ENCODE measurements around the gene BHLHA15. TPM values are rescaled to one million over a fixed set of nuclear protein-coding genes. Genes with fewer than 3 reads are reported as not detected.
A peak's percentile ranks its signal among the peaks of the same experiment; 100 is the strongest.

Gene BHLHA15
- total RNA-seq, 2 experiments from 2014 or later = 0.23 to 0.47 TPM

GRCh38 chr7:98231493-98232262 lies 20.4 kb downstream of the BHLHA15 start:
- Mint-ChIP-seq H3K36me3 (ENCODE audit: low read depth) (peaks cover 14% of the 10 kb centered on the region), H3K4me1 (no peaks in the 10 kb centered on the region), H3K9me3 (ENCODE audit: low read depth) (no peaks in the 10 kb centered on the region), H3K4me3 (no peak overlapping the region), H3K27ac (no peak overlapping the region), H3K27me3 (no peaks in the 10 kb centered on the region)
- POLR2A ChIA-PET = no interaction called here
- DNase-seq = no peak
- intact Hi-C loops (cut with DNase I, micrococcal nuclease) = no loop called here
- no peak for ATAC-seq
- CTCF ChIA-PET = no interaction called here

GRCh38 chr7:98232263-98232585 lies 21.0 kb downstream of the BHLHA15 start:
- Mint-ChIP-seq H3K9me3 (ENCODE audit: low read depth) (no peaks in the 10 kb centered on the region), H3K36me3 (ENCODE audit: low read depth) (peaks cover 14% of the 10 kb centered on the region), H3K4me3 (no peak overlapping the region), H3K27ac (no peak overlapping the region), H3K4me1 (no peaks in the 10 kb centered on the region), H3K27me3 (no peaks in the 10 kb centered on the region)
- DNase-seq = no peak
- ATAC-seq = no peak
- intact Hi-C loops (cut with DNase I, micrococcal nuclease) = no loop called here
- ChIA-PET CTCF (no interaction called here), POLR2A (no interaction called here)

GRCh38 chr7:98232799-98233198 lies 21.6 kb downstream of the BHLHA15 start:
- ChIA-PET POLR2A (no interaction called here), CTCF (no interaction called here)
- no peak overlapping the region for H3K4me3 Mint-ChIP-seq
- DNase-seq = no peak
- intact Hi-C loops (cut with DNase I, micrococcal nuclease) = no loop called here
- no peaks in the 10 kb centered on the region for H3K9me3 Mint-ChIP-seq (ENCODE audit: low read depth)
- H3K27me3 Mint-ChIP-seq = no peaks in the 10 kb centered on the region
- H3K4me1 Mint-ChIP-seq = no peaks in the 10 kb centered on the region
- ATAC-seq = no peak
- peaks cover 11% of the 10 kb centered on the region for H3K36me3 Mint-ChIP-seq (ENCODE audit: low read depth)
- no peak overlapping the region for H3K27ac Mint-ChIP-seq

DNA sequence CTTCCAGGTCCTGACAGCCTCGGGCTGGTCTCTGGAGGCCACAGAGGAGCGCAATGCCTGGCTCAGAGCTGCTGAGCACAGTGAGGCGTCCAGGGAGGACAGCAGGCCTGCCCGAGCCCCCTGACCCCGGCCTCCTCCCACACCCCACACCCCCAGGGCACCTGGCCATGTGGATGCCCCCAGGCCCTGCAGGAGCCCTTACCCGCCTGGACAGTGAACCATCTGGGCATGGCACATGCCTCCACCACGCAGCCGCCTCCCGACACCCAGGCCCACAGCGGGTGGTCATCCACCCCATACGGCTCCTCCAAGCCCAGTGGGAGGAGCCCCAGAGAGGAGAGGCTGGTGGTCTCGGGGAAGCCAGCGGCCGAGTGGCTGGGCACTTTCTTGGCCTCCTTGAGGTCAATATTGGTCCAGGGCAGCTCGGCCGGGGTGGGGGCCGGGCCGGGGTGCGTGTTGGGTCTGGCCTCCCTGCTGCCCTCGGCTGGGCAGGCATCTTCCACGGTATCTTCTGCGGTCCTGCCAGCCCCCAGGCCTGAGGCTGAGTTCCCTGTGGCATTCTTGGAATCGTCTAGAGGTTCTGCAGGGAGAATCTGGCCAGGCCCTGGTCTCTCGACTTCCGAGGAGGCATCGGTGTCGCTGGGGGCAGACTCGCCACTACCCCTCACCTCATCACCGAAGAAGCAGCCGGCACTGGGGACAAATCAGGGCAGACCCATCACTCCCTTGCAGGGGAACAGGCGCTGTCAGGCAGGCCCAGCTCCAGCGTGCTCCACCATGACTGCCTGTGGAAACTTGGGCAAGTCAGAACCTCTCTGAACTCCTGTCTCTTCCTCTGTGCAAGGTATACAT lies 22.2 kb downstream of the BHLHA15 start:
- intact Hi-C loops (cut with DNase I, micrococcal nuclease) = no loop called here
- H3K9me3 Mint-ChIP-seq (ENCODE audit: low read depth) = no peaks in the 10 kb centered on the region
- no peak overlapping the region for H3K4me3 Mint-ChIP-seq
- H3K27ac Mint-ChIP-seq = no peak overlapping the region
- ChIA-PET POLR2A (no interaction called here), CTCF (no interaction called here)
- H3K36me3 Mint-ChIP-seq (ENCODE audit: low read depth) = peaks cover 11% of the 10 kb centered on the region
- ATAC-seq = no peak
- DNase-seq = no peak
- H3K4me1 Mint-ChIP-seq = no peaks in the 10 kb centered on the region
- no peaks in the 10 kb centered on the region for H3K27me3 Mint-ChIP-seq

DNA sequence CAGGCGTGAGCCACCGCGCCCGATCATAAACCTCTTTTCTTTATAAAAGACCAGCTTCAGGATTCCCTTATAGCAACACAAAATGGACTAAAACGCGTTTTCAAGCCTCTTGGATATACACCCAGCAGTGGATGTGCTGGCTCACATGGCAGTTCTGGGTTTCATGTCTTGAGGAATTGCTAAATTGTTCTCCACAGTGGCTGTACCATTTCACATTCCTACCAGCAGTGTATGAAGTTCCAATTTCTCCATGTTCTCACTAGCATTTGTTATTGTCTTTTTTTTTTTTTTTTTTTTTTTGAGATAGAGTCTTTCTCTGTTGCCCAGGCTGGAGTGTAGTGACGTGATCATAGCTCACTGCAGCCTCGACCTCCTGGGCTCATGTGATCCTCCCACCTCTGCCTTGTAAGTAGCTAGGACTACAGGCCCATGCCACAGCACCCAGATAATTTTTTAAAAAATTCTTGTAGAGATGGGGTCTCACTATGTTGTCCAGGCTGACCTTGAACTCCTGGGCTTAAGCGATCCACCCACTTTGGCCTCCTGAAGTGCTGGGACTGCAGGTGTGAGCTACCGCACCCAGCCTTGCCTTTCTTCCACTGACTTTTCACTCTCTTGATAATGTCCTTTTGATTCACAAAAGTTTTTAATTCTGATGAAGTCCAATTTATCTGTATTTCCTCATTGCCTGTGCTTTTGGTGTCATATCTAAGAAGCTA lies 23.3 kb downstream of the BHLHA15 start:
- intact Hi-C loops (cut with DNase I, micrococcal nuclease) = no loop called here
- Mint-ChIP-seq H3K27me3 (no peaks in the 10 kb centered on the region), H3K4me1 (no peaks in the 10 kb centered on the region), H3K4me3 (no peak overlapping the region), H3K36me3 (ENCODE audit: low read depth) (peaks cover 14% of the 10 kb centered on the region), H3K9me3 (ENCODE audit: low read depth) (no peaks in the 10 kb centered on the region), H3K27ac (no peak overlapping the region)
- CTCF ChIA-PET = no interaction called here
- ATAC-seq (no peak), DNase-seq (no peak)
- POLR2A ChIA-PET = interaction anchor here (0.6 kb wide), 1 partner anchor 16 kb away, joined by 3 read pairs; no protein-coding TSS in a partner anchor

DNA sequence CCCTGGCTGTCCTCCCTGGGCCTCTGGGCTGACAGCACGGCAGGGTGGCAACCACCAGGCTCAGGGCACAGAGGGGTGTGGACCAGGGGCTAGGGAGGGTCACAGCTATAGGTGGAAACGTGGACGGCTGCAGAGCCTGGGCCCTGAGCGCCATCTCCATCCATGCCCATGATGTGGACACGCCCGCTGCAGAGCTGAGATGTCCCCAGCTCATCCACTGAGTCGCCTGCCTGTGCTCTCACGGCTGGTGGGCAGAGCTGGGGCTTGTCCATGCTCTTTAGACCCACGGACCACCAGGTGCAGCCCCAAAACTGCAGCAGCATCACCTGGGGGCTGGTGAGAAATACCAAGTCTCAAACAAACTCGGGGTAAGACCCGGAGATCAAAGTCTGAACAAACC lies 24.7 kb downstream of the BHLHA15 start:
- Mint-ChIP-seq H3K36me3 (ENCODE audit: low read depth) (peaks cover 13% of the 10 kb centered on the region), H3K27me3 (no peaks in the 10 kb centered on the region), H3K4me1 (no peaks in the 10 kb centered on the region), H3K27ac (no peak overlapping the region), H3K4me3 (no peak overlapping the region), H3K9me3 (ENCODE audit: low read depth) (no peaks in the 10 kb centered on the region)
- ATAC-seq (no peak), DNase-seq (no peak)
- intact Hi-C loops (cut with DNase I, micrococcal nuclease) = no loop called here
- CTCF ChIA-PET = no interaction called here
- POLR2A ChIA-PET = no interaction called here

GRCh38 chr7:98236355-98237185 lies 25.3 kb downstream of the BHLHA15 start:
- no peaks in the 10 kb centered on the region for H3K27me3 Mint-ChIP-seq
- no peaks in the 10 kb centered on the region for H3K4me1 Mint-ChIP-seq
- H3K9me3 Mint-ChIP-seq (ENCODE audit: low read depth) = no peaks in the 10 kb centered on the region
- H3K27ac Mint-ChIP-seq = no peak overlapping the region
- ChIA-PET POLR2A (no interaction called here), CTCF (interaction anchor here (0.6 kb wide), 1 partner anchor 92 kb away, joined by 3 read pairs; no protein-coding TSS in a partner anchor)
- peaks cover 16% of the 10 kb centered on the region for H3K36me3 Mint-ChIP-seq (ENCODE audit: low read depth)
- no peak overlapping the region for H3K4me3 Mint-ChIP-seq
- intact Hi-C loops (cut with DNase I, micrococcal nuclease) = no loop called here
- ATAC-seq (no peak), DNase-seq (no peak)

- H3K4me1 Mint-ChIP-seq = no peaks in the 10 kb centered on the region
- no peaks in the 10 kb centered on the region for H3K27me3 Mint-ChIP-seq
- no peak for DNase-seq
- intact Hi-C loops (cut with DNase I, micrococcal nuclease) = no loop called here
- no peak overlapping the region for H3K4me3 Mint-ChIP-seq
- no peaks in the 10 kb centered on the region for H3K9me3 Mint-ChIP-seq (ENCODE audit: low read depth)
- no peak for ATAC-seq
- POLR2A ChIA-PET = no interaction called here
- CTCF ChIA-PET = no interaction called here
- H3K27ac Mint-ChIP-seq = no peak overlapping the region
- H3K36me3 Mint-ChIP-seq (ENCODE audit: low read depth) = peaks cover 16% of the 10 kb centered on the region
These were observed 26.8 kb downstream of the BHLHA15 start for GRCh38 chr7:98238076-98238475.

GRCh38 chr7:98238976-98239375 lies 27.7 kb downstream of the BHLHA15 start:
- Mint-ChIP-seq H3K4me1 (no peaks in the 10 kb centered on the region), H3K4me3 (no peak overlapping the region), H3K27me3 (no peaks in the 10 kb centered on the region), H3K36me3 (ENCODE audit: low read depth) (peaks cover 16% of the 10 kb centered on the region), H3K27ac (no peak overlapping the region), H3K9me3 (ENCODE audit: low read depth) (no peaks in the 10 kb centered on the region)
- ChIA-PET POLR2A (no interaction called here), CTCF (interaction anchor here (0.5 kb wide), 1 partner anchor 24 kb away, joined by 3 read pairs; no protein-coding TSS in a partner anchor)
- ATAC-seq (no peak), DNase-seq (no peak)
- intact Hi-C loops (cut with DNase I, micrococcal nuclease) = no loop called here

- no peaks in the 10 kb centered on the region for H3K9me3 Mint-ChIP-seq (ENCODE audit: low read depth)
- peaks cover 14% of the 10 kb centered on the region for H3K36me3 Mint-ChIP-seq (ENCODE audit: low read depth)
- no peak overlapping the region for H3K4me3 Mint-ChIP-seq
- DNase-seq (peak; percentile 51), ATAC-seq (peak; percentile 36)
- ChIA-PET POLR2A (no interaction called here), CTCF (interaction anchor here (1.0 kb wide), 1 partner anchor 9 kb away, joined by 4 read pairs; no protein-coding TSS in a partner anchor)
- H3K27ac Mint-ChIP-seq = no peak overlapping the region
- intact Hi-C loops (cut with DNase I, micrococcal nuclease) = loop anchor here in 1 of 2 experiments (1.0 kb wide), 1 partner anchor 220 kb away; no protein-coding TSS in a partner anchor
- no peaks in the 10 kb centered on the region for H3K4me1 Mint-ChIP-seq
- no peaks in the 10 kb centered on the region for H3K27me3 Mint-ChIP-seq
These were observed 29.9 kb downstream of the BHLHA15 start for GRCh38 chr7:98240961-98241673.
